SH-SY5Y (cell line): Measurements from ENCODE around the gene PSRC1.

Experiments
- GATA2 ChIP-seq: IDR thresholded peaks from 2 replicates; pipeline ENCODE4 v1.6.1; 2011; ENCODE audit warnings: mild to moderate bottlenecking, low read depth, low read length
- GATA3 ChIP-seq: IDR thresholded peaks from 2 replicates; pipeline ENCODE4 v1.6.1; 2011; ENCODE audit warnings: low read depth, mild to moderate bottlenecking, low read length, moderate library complexity

DNA sequence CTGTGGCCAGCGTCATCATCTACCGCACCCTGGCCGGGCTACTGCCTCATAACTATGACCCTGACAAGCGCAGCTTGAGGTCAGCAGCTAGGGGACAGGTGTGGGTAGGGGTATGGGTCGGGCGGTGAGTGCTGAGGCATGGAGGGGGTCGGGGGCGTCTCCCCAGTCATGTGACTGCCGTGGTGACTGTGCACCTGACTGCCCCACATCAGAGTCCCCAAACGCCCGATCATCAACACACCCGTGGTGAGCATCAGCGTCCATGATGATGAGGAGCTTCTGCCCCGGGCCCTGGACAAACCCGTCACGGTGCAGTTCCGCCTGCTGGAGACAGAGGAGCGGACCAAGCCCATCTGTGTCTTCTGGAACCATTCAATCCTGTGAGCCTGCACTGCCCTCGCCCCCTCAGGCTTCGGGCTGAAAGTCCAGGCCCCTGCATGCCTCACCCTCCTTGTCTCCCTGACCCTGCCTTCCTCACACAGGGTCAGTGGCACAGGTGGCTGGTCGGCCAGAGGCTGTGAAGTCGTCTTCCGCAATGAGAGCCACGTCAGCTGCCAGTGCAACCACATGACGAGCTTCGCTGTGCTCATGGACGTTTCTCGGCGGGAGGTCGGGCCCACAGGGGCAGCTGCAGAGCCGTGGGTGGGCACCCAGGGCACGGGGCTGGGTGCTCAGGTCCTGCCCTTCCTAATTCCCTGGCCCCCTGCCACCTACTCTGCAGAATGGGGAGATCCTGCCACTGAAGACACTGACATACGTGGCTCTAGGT, 13.5 kb downstream of the PSRC1 start:
- TF ChIP-seq GATA3 (no peak), GATA2 (no peak)
